ENCODE measurements around the gene PAPOLA.
"Not testable (repeated sequence)": the region's sequence is repeated elsewhere in the genome, so short reads cannot be mapped to it uniquely, and the experiment has no call there.

PAPOLA gene

DNA sequence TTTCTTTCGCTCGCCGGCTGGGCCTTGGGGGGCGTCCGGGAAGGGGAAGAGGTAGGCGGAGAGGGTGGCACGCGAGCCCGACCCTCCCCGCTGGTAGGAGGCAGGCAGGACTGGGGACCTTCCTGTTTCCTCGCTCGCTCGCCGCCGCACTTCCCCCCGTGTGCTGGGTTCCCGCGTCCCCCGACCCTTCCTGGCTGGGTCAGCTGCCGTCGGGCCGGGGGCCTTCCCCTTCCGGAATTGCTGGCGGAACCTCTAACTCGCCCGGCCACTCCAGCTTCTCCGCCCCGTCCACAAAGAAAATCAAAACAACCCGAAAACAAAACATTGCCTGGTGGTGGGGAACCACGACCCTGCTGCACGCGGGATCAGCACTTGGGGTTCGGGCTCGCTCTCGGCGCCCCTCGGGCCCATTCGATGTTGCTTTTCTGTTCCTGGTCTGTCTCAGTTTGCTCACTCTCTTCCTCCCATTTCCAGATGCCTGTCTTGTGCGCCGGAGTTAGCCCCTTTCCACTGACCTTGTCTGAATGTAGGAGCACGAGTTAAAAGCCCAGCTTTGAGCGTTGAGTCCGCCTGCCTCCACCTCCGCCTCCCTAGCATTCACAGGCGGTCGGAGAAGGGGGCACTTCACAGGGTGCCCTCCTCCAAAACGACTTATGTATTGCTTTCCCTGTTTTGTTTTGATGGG lies 581 bp downstream of the PAPOLA start:
- DNase-seq (ENCODE audit: low spot score) = no peak

DNA sequence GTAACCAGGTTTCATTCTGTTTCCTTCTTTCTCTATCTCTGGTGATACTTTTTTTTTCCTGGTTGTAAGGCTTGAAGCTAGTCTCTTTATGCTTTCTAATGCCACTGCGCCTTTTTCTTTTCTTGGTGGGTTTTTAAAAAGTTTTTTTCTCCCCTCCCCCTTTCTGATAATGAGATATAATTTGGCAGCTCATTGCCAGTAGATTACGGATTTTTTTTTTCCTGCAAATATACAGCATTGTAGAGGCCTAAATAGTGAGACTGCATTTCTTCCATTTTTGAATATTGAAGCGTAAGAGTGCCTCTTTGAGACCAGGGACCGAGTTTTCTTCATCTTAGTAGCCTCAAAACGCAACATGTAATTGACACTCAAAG lies 1.1 kb downstream of the PAPOLA start:
- DNase-seq (ENCODE audit: low spot score) = no peak

DNA sequence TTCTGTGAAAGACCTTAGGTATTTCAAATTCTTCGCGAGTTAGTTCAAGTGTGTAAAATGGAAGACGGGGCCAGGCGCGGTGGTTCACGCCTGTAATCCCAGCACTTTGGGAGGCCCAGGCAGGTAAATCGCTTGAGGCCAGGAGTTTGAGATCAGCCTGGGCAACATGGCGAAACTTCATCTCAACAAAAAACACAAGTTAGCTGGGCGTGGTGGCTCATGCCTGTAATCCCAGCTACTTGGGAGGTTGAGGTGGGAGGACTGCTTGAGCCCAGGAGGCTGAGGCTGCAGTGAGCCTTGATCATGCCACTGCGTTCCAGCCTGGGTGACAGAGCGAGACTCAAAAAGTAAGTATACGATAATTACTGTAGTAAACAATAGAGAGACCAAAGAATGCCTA lies 2.2 kb downstream of the PAPOLA start:
- DNase-seq (ENCODE audit: low spot score) = not testable (repeated sequence)

DNA sequence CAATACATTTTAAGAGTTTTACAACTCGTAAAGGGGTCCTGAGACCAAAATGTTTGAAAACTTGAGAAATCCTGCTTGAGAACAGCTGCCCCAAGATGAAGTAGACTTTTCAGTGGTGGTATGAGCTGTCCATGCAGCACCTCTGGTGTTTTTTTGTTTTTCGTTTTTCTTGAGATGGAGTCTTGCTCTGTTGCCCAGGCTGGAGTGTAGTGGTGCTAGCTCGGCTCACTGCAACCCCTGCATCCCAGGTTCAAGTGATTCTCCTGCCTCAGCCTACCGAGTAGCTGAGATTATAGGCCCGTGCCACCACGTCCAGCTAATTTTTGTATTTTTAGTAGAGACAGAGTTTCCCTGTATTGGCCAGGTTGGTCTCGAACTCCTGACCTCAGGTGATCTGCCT lies 5.5 kb downstream of the PAPOLA start:
- no peak for DNase-seq (ENCODE audit: low spot score)

DNA sequence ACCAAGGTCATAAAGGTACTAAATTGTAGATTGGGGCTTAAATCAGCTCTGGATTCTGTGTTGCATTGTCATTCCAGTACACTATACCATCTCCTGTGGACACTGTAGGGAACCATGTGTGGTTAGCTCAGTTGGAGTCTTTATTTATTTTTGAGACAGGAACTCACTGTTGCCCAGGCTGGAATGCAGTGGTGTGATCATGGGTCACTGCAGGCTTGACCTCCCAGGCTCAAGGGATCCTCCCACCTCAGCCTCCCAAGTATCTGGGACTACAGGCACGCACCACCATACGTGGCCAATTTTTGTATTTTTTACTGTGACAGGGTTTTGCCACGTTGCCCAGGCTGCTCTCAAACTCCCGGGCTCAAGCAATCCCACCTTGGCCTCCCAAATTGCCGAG lies 6.7 kb downstream of the PAPOLA start:
- no peak for DNase-seq (ENCODE audit: low spot score)

DNA sequence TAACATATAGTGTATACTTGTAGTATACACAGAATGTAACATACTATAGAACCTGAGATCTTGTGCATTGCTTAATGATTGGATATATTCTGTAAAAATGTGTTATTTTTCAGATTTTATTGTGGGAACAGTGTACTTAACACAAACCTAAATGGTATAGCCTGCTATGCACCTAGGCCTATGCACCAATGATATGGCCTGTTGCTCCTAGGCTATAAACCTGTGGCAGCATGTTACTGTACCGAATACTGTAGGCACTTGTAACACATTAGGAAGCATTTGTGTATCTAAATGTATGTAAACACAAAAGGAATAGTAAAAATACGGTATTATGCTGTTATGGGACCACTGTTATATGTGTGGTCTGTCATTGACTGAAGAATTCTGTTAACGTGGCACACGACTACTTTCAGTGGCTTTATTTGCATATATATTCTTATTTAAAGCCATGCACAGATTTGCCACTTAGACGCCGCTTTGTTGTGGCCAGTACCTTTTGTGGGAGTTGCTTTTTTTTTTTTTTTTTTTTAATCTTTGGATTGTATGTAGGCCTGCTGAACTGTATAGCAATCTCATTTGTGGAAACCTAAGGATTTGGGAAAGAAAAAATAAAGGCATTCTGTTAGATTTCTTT lies 7.4 kb downstream of the PAPOLA start:
- DNase-seq (ENCODE audit: low spot score) = no peak

DNA sequence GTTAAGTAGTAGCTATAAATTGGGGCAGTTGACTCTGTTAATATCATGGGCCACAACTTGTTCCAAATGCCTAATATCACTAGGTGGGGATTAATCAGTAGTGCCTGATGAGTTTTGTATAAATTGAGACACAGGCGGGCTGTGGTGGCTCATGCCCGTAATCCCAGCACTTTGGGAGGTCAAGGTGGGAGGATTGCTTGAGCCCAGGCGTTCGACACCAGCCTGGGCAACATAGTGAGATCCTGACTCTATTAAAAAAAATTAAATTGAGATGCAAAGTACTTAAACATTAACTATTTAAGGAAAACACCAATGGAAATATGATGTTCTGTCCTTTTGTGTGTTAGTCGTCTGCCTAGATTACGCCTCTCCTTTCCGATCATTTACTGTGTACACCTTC lies 9.0 kb downstream of the PAPOLA start:
- no peak for DNase-seq (ENCODE audit: low spot score)

DNA sequence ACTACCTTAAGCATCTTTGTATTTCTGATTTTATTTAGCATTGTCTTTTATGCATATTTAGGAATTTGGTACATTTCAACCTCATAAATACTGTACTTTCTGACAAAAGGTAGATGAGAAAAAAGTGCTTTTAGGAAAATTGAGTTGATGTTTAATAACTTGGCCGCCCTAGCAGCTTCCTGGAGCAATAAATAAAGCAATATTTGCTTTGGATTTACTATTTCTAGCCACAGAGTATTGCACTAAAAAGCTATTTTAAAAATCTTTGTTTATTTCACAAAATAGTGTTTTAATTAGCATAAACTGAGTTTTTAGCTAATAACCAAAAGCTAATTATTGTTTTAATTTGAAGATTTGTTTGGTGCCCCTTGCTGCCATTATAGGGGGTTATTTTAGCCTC lies 9.5 kb downstream of the PAPOLA start:
- DNase-seq (ENCODE audit: low spot score) = no peak

DNA sequence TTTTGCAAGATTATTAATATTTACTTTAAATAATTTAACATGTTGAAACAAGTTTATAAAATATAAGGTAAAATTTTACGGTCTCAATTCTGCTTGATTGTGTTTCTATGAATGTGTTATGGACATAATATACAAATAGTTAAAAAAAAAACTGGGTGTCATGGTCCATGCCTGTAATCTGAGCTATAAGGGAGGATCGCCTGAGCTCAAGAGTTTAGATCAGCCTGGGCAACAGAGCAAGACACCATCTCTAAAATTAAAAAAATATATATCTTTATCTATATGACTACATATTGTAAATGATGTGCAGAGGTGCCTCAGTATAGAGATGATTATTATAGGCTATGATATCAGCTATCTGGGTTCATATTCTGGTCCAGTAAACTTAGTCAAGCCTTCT lies 9.9 kb downstream of the PAPOLA start:
- no peak for DNase-seq (ENCODE audit: low spot score)

DNA sequence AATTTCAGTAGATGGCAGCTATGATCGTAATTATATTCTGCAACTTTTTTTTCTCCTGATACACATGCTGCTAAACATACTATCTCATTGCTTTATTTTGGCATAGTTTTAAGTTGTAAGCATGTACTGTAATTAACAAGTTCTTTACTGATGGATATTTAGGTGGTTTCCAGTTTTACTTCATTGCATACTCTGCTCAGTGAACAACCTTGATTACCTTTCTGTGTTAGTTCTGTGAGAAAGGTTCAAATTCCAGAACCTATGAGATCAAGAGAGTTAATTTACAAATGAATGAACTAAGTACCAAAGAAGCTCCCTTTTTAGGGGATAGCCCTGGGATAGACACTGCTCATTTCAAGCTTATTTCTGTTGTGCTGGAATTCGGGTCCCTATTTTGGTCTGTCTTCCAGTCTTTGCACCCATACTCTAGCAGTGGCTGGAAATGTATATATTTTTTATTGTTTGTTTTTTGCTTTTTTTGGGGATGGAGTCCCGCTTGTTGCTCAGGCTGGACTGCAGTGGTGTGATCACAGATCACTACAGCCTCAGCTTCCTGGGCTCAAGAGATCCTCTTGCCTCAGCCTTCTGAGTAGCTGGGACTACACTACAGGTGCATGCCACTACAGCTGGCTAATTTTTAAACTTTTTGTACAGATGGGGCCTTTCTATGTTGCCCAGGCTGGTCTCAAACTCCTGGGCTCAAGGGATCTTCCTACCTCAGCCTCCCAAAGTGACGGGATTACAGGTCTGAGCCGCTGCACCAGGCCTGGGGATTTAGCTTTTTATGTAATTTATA lies 10.6 kb downstream of the PAPOLA start:
- no peak for DNase-seq (ENCODE audit: low spot score)

DNA sequence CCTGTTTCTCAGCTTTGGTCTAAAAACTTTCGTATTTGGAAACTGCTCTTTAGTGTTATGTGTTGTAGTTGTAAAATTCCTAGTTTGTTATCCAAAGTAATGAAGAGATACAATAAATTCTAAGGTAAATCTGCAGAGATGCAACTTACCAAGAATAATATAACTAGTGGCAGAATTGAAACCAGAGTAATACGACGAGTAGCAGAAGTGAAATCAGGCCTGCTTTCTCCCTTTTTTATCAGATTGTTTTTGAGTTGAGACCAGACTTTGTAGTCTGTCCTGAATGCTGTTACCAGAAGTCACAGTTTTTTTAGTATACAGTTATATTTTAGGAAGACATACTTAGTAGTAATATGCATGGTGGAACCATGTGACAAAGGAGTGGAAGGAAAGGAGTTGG lies 12.5 kb downstream of the PAPOLA start:
- DNase-seq (ENCODE audit: low spot score) = no peak

DNA sequence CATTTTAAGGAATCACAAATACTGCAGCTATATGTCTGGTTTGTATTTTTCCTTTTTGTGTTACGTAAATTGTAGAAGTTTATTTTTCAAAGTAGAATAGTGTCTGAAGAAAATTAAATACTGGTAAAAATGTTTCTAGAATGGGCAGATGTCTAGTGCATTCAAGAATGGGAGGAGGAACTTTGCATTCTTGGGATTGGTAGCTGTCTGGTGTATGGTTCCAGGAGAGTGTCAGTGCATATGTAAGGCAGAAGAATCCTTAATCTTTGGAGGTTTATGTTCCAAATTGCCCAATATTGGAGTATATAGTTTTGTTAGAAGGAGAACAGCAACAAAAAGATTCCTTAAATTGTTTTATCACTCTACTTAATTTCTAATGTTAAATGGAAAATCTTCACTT lies 13.5 kb downstream of the PAPOLA start:
- no peak for DNase-seq (ENCODE audit: low spot score)

DNA sequence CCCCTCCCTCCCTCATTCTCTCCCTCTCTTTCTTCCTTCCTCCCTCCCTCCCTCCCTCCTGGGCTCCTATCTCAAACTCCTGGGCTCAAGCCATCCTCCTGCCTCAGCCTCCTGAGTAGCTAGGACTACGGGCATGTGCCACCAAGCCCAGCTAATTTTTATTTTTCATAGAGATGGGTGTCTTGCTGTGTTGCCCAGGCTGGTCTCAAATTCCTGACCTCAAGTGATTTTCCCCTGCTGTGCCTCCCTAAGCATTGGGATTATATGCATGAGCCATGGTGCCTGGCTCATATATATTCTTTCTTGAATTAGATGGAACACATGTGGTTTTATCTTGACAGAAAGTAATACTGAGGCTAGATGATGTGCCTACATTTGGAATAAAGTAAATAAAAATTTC lies 14.2 kb downstream of the PAPOLA start:
- DNase-seq (ENCODE audit: low spot score) = no peak

DNA sequence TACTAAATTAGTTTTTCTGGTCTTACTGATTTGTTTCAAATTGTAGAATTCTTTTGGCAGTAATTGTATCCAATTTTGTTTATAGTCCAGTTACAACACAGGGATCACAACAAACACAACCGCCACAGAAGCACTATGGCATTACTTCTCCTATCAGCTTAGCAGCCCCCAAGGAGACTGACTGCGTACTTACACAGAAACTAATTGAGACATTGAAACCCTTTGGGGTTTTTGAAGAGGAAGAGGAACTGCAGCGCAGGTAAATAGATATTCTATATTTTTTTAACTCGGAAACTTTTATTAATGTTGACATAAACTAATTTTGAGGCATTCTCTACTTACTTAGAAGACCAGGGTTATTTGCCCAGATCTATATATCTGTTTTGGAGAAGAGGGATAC lies 17.8 kb downstream of the PAPOLA start:
- no peak for DNase-seq (ENCODE audit: low spot score)

DNA sequence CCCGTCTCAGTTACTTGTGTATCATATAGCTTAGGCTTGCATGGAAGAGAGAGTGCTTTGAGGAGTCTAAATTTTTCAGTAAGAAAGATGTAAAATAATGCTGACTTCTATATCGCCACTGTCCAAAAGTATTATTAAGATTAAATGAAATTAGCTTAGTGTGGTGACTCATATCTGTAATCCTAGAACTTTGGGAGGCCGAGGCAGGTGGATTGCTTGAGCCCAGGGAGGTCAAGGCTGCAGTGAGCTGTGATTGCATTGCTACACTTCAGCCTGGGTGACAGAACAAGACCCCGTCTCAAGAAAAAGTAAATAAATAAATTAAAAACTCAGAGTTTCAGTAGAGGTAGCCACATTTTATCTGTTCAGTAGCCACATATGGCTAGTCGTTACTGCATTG lies 23.3 kb downstream of the PAPOLA start:
- DNase-seq (ENCODE audit: low spot score) = no peak

DNA sequence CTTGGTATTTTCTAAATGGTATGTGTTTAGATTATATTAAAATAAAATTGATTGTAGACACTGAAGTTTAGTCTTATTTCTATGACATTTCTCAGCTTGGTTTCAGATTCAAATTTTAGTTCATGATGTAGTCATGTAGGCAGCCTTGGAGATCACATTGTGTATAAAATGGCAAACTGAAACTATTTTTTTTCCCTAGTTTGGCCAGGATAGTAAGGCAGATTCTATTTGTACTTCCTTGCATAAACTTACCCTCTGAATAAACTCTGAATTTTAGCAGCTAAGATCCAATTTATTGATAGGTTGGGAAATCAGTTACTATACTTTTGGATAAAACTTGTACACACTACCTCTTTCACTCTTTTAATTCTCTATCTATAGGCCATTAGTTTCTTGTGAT lies 30.4 kb downstream of the PAPOLA start:
- DNase-seq (ENCODE audit: low spot score) = no peak

DNA sequence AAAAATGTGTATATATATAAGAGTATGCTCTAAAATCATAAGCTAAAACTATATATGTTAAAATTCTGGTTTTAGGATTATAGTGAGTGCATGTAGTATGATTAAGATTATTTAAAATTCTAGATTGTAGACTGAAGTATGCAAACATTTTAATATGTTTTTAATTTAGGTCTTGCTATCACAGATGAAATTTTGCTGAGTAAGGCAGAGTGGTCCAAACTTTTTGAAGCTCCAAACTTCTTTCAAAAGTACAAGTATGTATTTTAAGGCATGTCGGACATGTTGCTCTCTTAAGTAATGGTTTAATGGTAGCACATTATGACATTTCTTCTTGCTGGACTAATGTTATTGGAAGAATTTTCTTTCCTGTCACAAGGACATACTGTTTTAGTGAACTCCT lies 34.6 kb downstream of the PAPOLA start:
- DNase-seq (ENCODE audit: low spot score) = no peak

DNA sequence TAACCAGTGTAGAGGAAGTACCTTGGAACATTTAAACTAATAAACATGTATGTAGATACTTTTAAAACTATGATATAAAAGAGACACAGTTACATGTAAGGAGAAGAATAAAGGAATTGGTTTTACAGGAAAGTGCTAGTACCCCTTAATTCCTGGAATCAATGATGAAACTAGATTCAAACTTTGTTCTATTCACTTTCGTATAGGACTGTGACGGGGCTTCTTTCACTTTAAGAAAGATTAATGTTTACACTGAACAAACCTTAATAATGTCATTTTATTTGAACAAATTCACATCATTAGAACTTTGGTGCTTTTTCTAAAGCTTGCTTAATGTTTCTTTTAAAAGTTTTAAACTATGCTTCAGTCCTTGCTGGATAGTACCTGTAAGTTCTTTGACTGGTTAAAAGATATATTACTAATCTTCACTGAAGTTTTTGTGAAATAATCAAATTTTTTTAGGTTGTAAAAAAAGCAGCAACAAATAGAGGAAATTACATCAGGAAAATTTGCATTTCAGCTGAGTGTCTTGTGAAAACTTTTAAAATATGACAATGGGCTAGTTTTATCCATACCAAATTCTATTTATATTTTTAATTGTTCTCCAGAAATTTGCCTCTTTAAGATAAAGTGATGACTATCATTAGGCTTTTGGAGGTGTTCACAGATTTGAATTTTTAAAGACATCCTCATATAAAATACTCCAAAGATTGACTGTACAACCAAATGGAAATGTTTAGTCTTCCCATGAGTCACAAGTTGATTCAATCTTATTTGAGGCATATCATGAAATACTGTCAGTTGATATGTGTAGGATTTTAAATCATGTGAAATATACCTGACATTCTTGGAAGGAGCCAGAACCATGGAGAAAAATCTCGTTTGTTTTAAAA lies 36.2 kb downstream of the PAPOLA start:
- no peak for DNase-seq (ENCODE audit: low spot score)

DNA sequence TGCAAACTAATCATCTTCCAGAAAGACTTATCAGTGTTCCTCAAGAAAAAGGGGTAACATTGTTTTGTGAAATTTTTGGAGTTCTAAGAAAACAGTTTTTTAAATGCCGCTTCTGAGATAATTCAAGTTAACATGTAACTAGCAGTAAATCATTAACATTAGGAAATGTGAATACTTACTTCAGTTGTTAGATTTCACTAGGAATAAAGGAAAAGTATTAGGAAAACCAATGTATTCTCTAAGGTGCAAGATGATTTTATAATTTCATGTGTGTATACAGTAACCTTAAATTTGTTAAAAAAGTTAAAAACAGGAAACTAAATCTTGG lies 36.8 kb downstream of the PAPOLA start:
- no peak for DNase-seq (ENCODE audit: low spot score)

DNA sequence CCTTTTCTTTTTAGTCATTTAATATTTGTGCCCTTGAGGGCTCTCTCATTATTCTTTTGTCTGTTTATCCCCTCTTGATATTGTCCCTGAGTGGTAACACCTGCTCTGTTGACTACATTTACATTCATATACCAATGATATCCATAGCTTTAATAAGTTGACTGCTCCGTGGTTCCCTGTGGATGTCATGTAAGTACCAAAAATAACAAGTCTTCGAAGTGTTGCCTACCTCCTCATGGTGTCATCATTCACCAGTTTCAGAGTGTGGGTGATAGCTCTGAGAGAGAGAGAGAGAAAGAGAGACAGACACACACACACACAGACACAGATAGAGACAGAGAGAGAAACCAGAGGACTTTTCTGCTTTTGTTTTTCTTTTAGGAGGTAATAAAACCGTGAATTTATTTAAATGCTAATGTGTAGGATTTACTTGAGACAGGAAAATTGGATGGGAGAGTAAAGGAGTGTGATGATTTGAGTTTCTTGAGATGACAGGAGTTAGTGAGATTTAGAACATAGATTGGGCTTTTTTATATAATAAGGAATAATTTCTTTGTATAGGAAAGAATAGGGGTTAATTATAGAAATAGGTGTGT lies 52.2 kb downstream of the PAPOLA start:
- no peak for DNase-seq (ENCODE audit: low spot score)

DNA sequence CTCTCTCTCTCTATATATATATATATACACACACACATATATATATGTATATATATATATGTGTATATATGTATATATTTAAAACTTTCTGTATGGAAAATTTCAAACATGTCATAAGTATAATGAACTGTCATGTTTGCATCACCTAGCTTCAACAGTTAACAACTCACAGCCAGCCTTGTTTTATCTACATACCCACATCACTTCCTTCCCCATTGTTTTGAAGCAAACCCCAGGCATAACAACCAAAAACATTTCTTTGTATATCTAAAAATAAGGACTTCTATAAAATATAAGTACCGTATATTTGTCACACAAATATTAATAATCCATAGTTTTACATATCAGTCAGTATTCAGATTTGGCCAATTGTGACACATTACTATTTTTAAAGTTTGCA lies 57.4 kb downstream of the PAPOLA start:
- DNase-seq (ENCODE audit: low spot score) = no peak

DNA sequence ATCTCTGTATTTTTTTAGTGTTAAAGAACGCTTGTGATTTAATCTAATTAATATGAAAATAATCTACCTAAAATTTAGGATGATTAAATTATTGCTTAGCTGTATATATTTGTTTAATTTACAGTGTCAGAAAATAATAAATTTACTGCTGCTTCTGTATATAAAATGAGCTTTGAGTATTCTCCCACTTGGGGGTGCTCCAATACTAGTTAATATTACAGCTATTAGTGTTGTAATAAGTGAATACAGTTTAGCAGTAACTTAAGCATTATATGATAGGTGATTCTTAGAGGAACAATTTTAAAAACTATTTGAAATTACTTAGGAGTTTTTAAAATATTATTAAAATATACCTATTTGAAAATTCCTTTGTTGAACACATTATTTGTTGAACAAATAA lies 62.2 kb downstream of the PAPOLA start:
- no peak for DNase-seq (ENCODE audit: low spot score)
